K562 (cell line): ENCODE data around the gene CCPG1.

Source experiments
- HMG20B ChIP-seq: fragments of 250-450 bp; sonication (Bioruptor Pico); IDR thresholded peaks from 2 replicates; pipeline ENCODE4 v1.5.0; 2021; ENCODE audit warnings: mild to moderate bottlenecking
- KLF1 ChIP-seq: fragments of 450-650 bp; IDR thresholded peaks from 2 replicates; pipeline ENCODE4 v1.6.1; 2016; ENCODE audit warnings: missing genetic modification characterization, missing compliant biosample characterization
- POLR2AphosphoS5 ChIP-seq: IDR thresholded peaks from 2 replicates; pipeline ENCODE4 v1.6.1; 2011; ENCODE audit warnings: mild to moderate bottlenecking, low read depth, low read length, moderate library complexity; ENCODE audit not compliant: control insufficient read depth, insufficient read depth
- ZFP1 ChIP-seq: fragments of 450-650 bp; formaldehyde crosslinking; IDR thresholded peaks from 2 replicates; pipeline ENCODE4 v1.4.0; 2020; ENCODE audit warnings: mild to moderate bottlenecking, mixed read lengths
- ZNF778 ChIP-seq: fragments of 450-650 bp; formaldehyde crosslinking; IDR thresholded peaks from 2 replicates; pipeline ENCODE4 v1.4.0; 2020; ENCODE audit warnings: mild to moderate bottlenecking, moderate library complexity
- TF ChIP-seq, protein P1 (sequence below): fragments of 250-450 bp; sonication (Bioruptor Pico); IDR thresholded peaks from 2 replicates; pipeline ENCODE4 v1.8.0; 2022; ENCODE audit warnings: inconsistent platforms

DNA sequence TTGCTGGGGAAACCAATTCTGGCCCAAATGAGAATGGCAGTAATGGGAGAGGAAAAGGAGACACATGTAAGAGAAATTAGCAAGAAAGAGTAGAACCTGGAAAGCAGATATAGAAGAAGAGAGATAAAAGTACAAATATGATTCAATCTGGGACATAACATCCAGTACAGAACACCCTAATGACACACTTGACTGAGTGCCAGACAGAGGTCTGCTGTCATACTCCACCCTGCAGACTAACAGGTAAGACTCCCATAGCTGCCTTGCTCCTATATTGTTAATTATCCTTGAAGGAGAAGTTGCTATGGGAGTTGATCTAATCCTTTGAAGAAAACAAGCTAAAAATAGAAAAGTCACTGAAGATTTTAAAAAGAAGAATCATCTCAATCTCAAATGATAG lies 21.1 kb downstream of the CCPG1 start:
- TF ChIP-seq KLF1 (no peak), POLR2AphosphoS5 (no peak), ZFP1 (CRISPR knock-in tag) (no peak), ZNF778 (CRISPR knock-in tag) (no peak), HMG20B (no peak)
- TF ChIP-seq, protein P1, sequence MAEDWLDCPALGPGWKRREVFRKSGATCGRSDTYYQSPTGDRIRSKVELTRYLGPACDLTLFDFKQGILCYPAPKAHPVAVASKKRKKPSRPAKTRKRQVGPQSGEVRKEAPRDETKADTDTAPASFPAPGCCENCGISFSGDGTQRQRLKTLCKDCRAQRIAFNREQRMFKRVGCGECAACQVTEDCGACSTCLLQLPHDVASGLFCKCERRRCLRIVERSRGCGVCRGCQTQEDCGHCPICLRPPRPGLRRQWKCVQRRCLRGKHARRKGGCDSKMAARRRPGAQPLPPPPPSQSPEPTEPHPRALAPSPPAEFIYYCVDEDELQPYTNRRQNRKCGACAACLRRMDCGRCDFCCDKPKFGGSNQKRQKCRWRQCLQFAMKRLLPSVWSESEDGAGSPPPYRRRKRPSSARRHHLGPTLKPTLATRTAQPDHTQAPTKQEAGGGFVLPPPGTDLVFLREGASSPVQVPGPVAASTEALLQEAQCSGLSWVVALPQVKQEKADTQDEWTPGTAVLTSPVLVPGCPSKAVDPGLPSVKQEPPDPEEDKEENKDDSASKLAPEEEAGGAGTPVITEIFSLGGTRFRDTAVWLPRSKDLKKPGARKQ, result no peak
